ENCODE measurements around the gene CENPF.
"Not testable (repeated sequence)": the region's sequence is repeated elsewhere in the genome, so short reads cannot be mapped to it uniquely, and the experiment has no call there.

Gene CENPF

DNA sequence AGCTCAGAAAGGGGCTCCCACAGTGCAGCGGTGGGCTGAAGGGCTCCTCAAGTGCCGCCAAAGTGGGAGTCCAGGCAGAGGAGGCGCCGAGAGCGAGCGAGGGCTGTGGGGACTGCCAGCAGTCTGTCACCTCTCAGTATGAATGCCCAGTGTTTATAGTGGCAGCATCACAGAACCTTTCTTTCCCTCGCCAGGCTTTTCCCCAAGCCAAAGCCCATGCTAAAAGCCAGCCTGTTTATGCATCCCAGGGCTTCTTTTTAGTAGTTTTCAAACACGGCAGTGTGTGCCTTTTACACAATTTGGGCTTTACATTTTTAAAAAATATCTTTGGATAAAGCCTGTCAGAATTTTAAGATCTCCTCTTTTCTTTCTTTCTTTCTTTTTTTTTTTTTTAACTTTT lies 70.6 kb downstream of the CENPF start:
- Histone ChIP-seq H3K27ac (ENCODE audit: low read length) (no peak overlapping the region), H3K27me3 (ENCODE audit: insufficient read depth, low read length) (no peaks in the 10 kb centered on the region), H3K4me1 (ENCODE audit: insufficient read depth, low read length) (no peaks in the 10 kb centered on the region), H3K36me3 (ENCODE audit: insufficient read depth, low read depth, low read length) (peaks cover 32% of the 10 kb centered on the region), H3K9ac (ENCODE audit: low read depth, low read length) (no peak overlapping the region), H3K4me3 (ENCODE audit: low read length) (no peak overlapping the region), H3K9me3 (ENCODE audit: insufficient read depth, low read depth, low read length) (no peaks in the 10 kb centered on the region)

DNA sequence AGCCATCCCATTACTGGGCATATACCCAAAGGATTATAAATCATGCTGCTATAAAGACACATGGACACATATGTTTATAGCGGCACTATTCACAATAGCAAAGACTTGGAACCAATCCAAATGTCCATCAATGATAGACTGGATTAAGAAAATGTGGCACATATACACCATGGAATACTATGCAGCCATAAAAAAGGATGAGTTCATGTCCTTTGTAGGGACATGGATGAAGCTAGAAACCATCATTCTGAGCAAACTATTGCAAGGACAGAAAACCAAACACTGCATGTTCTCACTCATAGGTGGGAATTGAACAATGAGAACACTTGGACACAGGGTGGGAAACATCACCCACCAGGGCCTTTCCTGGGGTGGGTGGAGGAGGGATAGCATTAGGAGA lies 72.5 kb downstream of the CENPF start:
- H3K36me3 ChIP-seq (ENCODE audit: insufficient read depth, low read depth, low read length): peaks cover 14% of the 10 kb centered on the region
- not testable (repeated sequence) for H3K4me1 ChIP-seq (ENCODE audit: insufficient read depth, low read length); H3K4me3 ChIP-seq (ENCODE audit: low read length); H3K9ac ChIP-seq (ENCODE audit: low read depth, low read length); H3K27ac ChIP-seq (ENCODE audit: low read length); H3K27me3 ChIP-seq (ENCODE audit: insufficient read depth, low read length); H3K9me3 ChIP-seq (ENCODE audit: insufficient read depth, low read depth, low read length)

DNA sequence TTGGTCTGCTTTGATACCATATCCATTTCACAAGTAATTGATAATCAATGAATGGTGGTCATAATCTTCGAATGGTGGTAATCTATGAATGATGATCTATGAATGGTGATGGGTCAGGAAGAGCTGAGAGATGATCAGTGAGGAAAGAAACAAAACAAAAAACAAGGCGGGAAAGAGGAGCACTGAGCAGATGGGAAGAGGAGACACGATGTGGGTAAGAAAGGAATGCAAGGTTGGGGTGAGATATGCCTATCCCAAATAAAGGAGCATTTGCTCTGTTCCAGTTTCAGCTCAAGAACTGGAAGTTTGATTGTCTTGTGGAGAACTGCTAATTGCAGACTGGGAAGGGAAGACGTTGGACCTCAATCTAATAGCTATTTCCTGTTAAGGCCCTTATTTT lies 73.8 kb downstream of the CENPF start:
- Histone ChIP-seq H3K9me3 (ENCODE audit: insufficient read depth, low read depth, low read length) (no peaks in the 10 kb centered on the region), H3K9ac (ENCODE audit: low read depth, low read length) (no peak overlapping the region), H3K36me3 (ENCODE audit: insufficient read depth, low read depth, low read length) (peaks cover 8% of the 10 kb centered on the region), H3K27ac (ENCODE audit: low read length) (no peak overlapping the region), H3K27me3 (ENCODE audit: insufficient read depth, low read length) (no peaks in the 10 kb centered on the region), H3K4me3 (ENCODE audit: low read length) (no peak overlapping the region), H3K4me1 (ENCODE audit: insufficient read depth, low read length) (no peaks in the 10 kb centered on the region)

DNA sequence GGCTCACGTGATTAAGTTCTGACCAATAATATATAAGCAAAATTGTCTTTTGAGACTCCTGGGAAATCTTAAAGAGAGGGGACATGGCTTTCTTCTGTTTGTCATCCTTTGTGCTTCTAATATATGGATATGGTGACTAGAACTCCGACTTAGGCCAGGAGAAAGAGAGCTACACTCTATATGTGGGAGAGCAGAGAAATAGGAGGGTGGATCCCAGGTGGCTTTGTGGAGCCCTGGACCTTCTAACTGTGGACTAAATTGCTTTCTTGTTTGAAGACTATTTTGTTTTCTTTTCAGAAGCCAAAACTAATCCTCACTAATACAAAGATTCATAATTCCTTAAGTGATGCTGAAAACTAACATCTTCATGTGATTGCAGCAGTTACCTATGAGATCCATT lies 75.0 kb downstream of the CENPF start:
- H3K36me3 ChIP-seq (ENCODE audit: insufficient read depth, low read depth, low read length): no peaks in the 10 kb centered on the region; the same call in 1 of the 2 replicates
- no peaks in the 10 kb centered on the region for H3K9me3 ChIP-seq (ENCODE audit: insufficient read depth, low read depth, low read length)
- H3K4me3 ChIP-seq (ENCODE audit: low read length): no peak overlapping the region
- H3K27me3 ChIP-seq (ENCODE audit: insufficient read depth, low read length): no peaks in the 10 kb centered on the region
- no peaks in the 10 kb centered on the region for H3K4me1 ChIP-seq (ENCODE audit: insufficient read depth, low read length)
- no peak overlapping the region for H3K9ac ChIP-seq (ENCODE audit: low read depth, low read length)
- H3K27ac ChIP-seq (ENCODE audit: low read length): no peak overlapping the region

DNA sequence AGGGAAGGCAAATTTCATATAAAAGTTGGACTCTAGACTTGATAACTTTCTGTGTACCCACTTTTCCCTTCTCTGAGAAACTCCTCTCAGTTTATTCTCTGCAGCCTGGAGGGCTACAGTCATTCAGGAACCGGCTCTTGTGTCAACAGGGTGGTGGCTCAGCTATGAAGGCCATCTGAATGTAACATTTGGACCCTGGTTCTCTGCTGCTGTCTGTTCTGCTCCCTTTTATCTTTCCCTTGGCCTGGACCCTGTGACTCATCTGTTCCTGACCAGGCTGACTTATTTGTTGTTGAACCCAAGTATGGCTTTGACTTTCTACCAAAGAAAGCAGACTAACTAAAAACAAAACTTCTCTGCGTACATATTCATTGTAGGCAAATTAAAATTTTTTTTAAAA lies 75.4 kb downstream of the CENPF start:
- H3K4me1 ChIP-seq (ENCODE audit: insufficient read depth, low read length): no peaks in the 10 kb centered on the region; the same call in 1 of the 2 replicates
- H3K36me3 ChIP-seq (ENCODE audit: insufficient read depth, low read depth, low read length): no peaks in the 10 kb centered on the region; the same call in 1 of the 2 replicates
- no peak overlapping the region for H3K9ac ChIP-seq (ENCODE audit: low read depth, low read length)
- no peaks in the 10 kb centered on the region for H3K27me3 ChIP-seq (ENCODE audit: insufficient read depth, low read length)
- no peaks in the 10 kb centered on the region for H3K9me3 ChIP-seq (ENCODE audit: insufficient read depth, low read depth, low read length)
- no peak overlapping the region for H3K27ac ChIP-seq (ENCODE audit: low read length)
- H3K4me3 ChIP-seq (ENCODE audit: low read length): no peak overlapping the region

DNA sequence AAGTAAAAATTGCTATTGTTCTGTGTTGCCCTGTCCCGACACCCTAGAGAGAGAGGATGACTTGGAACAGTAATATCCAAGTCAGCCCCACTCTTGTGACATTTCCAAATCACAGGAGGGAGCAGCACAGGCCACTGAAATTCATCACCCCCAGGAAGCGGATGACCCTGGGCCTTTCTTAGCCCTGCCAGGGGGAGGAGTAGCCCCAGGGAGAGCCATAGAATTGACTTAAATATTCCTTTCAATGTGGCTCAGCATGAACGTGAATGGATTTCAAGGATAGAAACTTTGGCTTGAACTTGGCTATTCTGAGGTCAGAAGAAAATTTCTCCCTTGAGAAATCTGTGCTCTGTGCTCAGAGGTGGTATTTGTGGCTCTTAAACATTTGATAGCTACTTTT lies 80.6 kb downstream of the CENPF start:
- no peak overlapping the region for H3K27ac ChIP-seq (ENCODE audit: low read length)
- no peak overlapping the region for H3K9ac ChIP-seq (ENCODE audit: low read depth, low read length)
- no peaks in the 10 kb centered on the region for H3K36me3 ChIP-seq (ENCODE audit: insufficient read depth, low read depth, low read length)
- H3K4me1 ChIP-seq (ENCODE audit: insufficient read depth, low read length): peaks cover 17% of the 10 kb centered on the region
- H3K9me3 ChIP-seq (ENCODE audit: insufficient read depth, low read depth, low read length): no peaks in the 10 kb centered on the region
- peak overlapping the region; percentile 3; the same call in 1 of the 2 replicates for H3K4me3 ChIP-seq (ENCODE audit: low read length)
- no peaks in the 10 kb centered on the region for H3K27me3 ChIP-seq (ENCODE audit: insufficient read depth, low read length)

DNA sequence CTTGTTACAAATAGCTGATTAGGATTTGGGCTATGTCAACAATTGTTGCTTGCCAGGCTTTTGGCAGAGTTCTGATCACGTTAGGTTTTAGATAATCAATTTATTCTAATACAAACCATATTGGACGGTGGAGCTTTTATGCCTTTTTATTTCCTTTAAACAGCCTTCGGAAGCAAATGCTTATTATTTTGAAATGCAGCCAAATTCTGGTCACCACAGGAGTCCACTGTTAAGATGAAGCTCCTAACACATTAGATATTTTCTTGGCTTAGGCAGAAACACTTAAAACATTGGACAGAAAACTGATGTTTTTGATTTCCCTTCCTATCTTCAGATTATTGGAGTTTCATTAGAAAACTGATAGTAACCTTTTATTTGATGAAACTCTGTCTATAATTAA lies 82.9 kb downstream of the CENPF start:
- Histone ChIP-seq H3K9me3 (ENCODE audit: insufficient read depth, low read depth, low read length) (no peaks in the 10 kb centered on the region), H3K27me3 (ENCODE audit: insufficient read depth, low read length) (no peaks in the 10 kb centered on the region), H3K4me3 (ENCODE audit: low read length) (no peak overlapping the region), H3K4me1 (ENCODE audit: insufficient read depth, low read length) (peaks cover 17% of the 10 kb centered on the region), H3K27ac (ENCODE audit: low read length) (no peak overlapping the region), H3K9ac (ENCODE audit: low read depth, low read length) (no peak overlapping the region), H3K36me3 (ENCODE audit: insufficient read depth, low read depth, low read length) (no peaks in the 10 kb centered on the region)

DNA sequence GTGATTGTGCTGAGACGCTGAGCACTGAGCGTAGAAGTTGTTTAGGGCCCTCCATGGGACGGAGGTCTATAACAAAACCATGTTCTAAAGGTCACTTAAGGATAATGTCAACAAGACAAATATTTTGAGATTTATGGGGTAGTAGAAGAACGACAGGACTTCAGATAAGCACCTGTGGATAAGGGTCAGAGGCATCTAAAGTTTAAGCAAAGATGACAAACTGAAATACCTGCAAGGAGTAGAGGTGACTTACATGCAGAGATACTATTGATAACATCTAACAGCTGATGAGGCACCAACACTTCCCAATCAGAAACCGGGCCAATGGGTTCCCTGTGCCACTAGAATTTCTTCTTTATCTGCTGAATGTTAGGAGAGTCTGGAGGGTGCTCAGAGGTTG lies 83.5 kb downstream of the CENPF start:
- Histone ChIP-seq H3K9me3 (ENCODE audit: insufficient read depth, low read depth, low read length) (no peaks in the 10 kb centered on the region), H3K4me3 (ENCODE audit: low read length) (no peak overlapping the region), H3K36me3 (ENCODE audit: insufficient read depth, low read depth, low read length) (no peaks in the 10 kb centered on the region), H3K27me3 (ENCODE audit: insufficient read depth, low read length) (no peaks in the 10 kb centered on the region), H3K27ac (ENCODE audit: low read length) (no peak overlapping the region), H3K9ac (ENCODE audit: low read depth, low read length) (no peak overlapping the region), H3K4me1 (ENCODE audit: insufficient read depth, low read length) (peaks cover 17% of the 10 kb centered on the region)

DNA sequence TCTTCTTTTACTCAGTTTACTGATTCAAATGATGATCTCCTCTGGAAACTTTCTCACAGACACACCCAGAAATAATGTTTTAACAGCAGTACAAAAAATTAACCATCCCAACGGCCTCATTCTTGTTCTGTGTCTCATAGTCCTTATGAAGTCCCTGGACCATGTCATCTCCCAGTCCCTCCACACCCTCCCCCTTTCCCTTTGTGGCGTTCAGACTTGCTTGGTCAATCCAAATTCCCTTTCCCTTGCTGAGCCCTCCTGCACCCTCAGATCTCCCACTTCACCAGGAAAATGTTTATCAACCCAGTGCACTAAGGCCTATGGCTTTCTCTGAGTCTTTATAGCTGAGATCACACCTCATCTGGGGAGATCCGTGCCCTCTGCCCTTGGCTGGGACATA lies 85.9 kb downstream of the CENPF start:
- Histone ChIP-seq H3K9me3 (ENCODE audit: insufficient read depth, low read depth, low read length) (no peaks in the 10 kb centered on the region), H3K4me3 (ENCODE audit: low read length) (no peak overlapping the region), H3K27ac (ENCODE audit: low read length) (no peak overlapping the region), H3K36me3 (ENCODE audit: insufficient read depth, low read depth, low read length) (no peaks in the 10 kb centered on the region), H3K9ac (ENCODE audit: low read depth, low read length) (no peak overlapping the region), H3K27me3 (ENCODE audit: insufficient read depth, low read length) (no peaks in the 10 kb centered on the region), H3K4me1 (ENCODE audit: insufficient read depth, low read length) (peaks cover 14% of the 10 kb centered on the region)

DNA sequence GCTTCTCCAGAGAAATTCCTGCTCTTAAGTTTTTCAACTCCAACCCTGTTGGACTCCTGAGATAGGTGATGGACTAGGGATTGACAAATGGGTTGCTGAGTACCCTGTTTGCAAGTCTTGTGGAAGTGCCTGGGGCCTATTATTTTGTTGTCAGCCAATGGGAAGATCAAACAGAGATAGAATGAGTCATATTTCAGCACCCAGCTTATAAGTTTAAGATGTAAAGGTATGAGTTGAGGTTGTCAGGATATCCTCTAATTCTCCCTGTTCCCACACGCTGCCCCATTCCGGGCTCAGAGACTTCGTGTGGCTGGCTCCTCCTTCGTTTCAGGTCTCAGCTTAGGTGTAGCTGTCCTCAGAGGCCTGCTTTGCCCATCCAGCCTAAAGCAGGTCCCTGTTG lies 91.8 kb downstream of the CENPF start:
- Histone ChIP-seq H3K9me3 (ENCODE audit: insufficient read depth, low read depth, low read length) (no peaks in the 10 kb centered on the region), H3K4me3 (ENCODE audit: low read length) (no peak overlapping the region), H3K4me1 (ENCODE audit: insufficient read depth, low read length) (no peaks in the 10 kb centered on the region), H3K27ac (ENCODE audit: low read length) (no peak overlapping the region), H3K36me3 (ENCODE audit: insufficient read depth, low read depth, low read length) (no peaks in the 10 kb centered on the region), H3K9ac (ENCODE audit: low read depth, low read length) (no peak overlapping the region), H3K27me3 (ENCODE audit: insufficient read depth, low read length) (no peaks in the 10 kb centered on the region)

DNA sequence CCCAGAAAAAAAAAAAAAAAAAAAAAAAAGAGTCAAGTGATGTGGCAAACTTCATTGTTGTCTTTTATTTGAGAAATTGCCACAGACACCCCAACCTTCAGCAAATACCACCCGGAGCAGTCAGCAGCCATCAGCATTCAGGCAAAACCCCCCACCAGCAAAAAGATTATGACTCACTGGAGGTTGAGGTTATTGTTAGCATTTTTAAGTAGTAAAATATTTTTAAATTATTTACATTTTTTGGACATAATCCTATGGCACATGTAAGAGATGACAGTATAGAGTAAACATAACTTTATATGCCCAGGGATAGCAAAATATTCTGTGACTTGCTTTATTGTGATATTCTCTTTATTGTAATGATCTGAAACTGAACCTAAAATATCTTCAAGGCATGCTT lies 95.6 kb downstream of the CENPF start:
- H3K27ac ChIP-seq (ENCODE audit: low read length): no peak overlapping the region
- H3K36me3 ChIP-seq (ENCODE audit: insufficient read depth, low read depth, low read length): no peaks in the 10 kb centered on the region
- no peaks in the 10 kb centered on the region for H3K27me3 ChIP-seq (ENCODE audit: insufficient read depth, low read length)

DNA sequence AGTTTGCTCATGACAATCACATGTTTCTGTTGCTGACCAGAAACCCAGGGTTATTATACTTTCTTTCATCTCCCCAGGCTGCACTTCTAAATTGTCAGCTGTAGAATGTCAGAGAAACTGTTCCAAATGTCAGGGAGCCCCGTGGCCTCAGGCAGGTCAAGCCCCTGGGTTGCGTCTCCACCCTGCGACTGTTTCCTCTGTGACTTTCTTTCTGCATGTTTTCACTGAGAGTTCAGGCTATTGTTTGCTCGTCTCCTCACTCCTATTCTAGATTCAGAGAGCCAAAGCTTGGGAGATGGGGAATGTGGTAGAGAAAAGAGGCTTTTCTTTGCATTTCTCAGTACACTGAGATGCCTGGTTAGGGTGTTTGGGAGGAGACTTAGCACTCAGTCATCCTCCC lies 97.4 kb downstream of the CENPF start:
- no peaks in the 10 kb centered on the region for H3K27me3 ChIP-seq (ENCODE audit: insufficient read depth, low read length)
- H3K4me1 ChIP-seq (ENCODE audit: insufficient read depth, low read length): no peaks in the 10 kb centered on the region
- no peaks in the 10 kb centered on the region for H3K36me3 ChIP-seq (ENCODE audit: insufficient read depth, low read depth, low read length)
- H3K27ac ChIP-seq (ENCODE audit: low read length): no peak overlapping the region
- H3K9ac ChIP-seq (ENCODE audit: low read depth, low read length): no peak overlapping the region
- H3K9me3 ChIP-seq (ENCODE audit: insufficient read depth, low read depth, low read length): no peaks in the 10 kb centered on the region; the same call in none of the 2 replicates
- no peak overlapping the region for H3K4me3 ChIP-seq (ENCODE audit: low read length)

More for the DNA sequence above, 95.6 kb downstream of the CENPF start:
- Histone ChIP-seq H3K4me3 (ENCODE audit: low read length) (no peak overlapping the region), H3K9me3 (ENCODE audit: insufficient read depth, low read depth, low read length) (no peaks in the 10 kb centered on the region; the same call in 1 of the 2 replicates), H3K9ac (ENCODE audit: low read depth, low read length) (no peak overlapping the region), H3K4me1 (ENCODE audit: insufficient read depth, low read length) (no peaks in the 10 kb centered on the region)

DNA sequence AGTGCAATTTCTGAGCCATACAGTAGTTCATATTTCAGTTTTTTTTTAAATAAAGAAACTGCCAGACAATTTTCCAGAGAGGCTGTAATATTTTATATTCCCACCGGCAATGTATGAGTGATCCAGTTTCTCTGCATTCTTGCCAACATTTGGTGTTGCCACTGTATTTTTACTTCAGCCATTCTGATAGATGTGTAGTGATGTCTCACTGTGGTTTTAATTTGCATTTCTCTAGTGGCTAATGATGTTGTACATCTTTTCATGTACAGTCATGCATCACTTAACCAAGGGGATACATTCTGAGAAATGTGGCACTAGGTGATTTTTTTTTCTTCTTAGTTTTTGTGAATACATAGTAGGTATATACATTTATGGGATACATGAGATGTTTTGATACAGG lies 99.6 kb downstream of the CENPF start:
- no peak overlapping the region for H3K4me3 ChIP-seq (ENCODE audit: low read length)
- H3K9ac ChIP-seq (ENCODE audit: low read depth, low read length): no peak overlapping the region
- H3K9me3 ChIP-seq (ENCODE audit: insufficient read depth, low read depth, low read length): no peaks in the 10 kb centered on the region; the same call in none of the 2 replicates
- H3K27me3 ChIP-seq (ENCODE audit: insufficient read depth, low read length): no peaks in the 10 kb centered on the region
- H3K4me1 ChIP-seq (ENCODE audit: insufficient read depth, low read length): no peaks in the 10 kb centered on the region
- H3K36me3 ChIP-seq (ENCODE audit: insufficient read depth, low read depth, low read length): no peaks in the 10 kb centered on the region
- H3K27ac ChIP-seq (ENCODE audit: low read length): no peak overlapping the region
